Measurements from ENCODE around the gene FRRS1.

DNA sequence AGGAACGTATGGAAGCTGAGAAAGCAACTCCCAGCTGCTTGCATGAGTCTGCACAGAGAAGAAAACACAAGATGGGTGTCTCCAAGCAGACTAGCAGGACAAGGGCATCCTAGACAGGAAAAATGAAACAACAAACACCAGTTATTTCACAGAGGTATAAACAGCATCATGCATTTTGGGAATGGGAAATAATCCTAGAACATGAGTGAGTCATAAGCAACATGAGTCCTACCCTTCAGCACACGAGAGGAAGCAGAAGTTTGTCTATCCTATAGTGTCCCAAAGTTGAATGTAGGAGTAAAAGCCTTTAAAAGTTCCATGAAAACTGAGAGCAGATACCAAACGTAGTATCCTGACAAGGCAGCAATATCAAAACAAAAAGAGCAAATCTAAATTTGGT is 11.3 kb upstream of the FRRS1 start:
- TF ChIP-seq, protein P1, sequence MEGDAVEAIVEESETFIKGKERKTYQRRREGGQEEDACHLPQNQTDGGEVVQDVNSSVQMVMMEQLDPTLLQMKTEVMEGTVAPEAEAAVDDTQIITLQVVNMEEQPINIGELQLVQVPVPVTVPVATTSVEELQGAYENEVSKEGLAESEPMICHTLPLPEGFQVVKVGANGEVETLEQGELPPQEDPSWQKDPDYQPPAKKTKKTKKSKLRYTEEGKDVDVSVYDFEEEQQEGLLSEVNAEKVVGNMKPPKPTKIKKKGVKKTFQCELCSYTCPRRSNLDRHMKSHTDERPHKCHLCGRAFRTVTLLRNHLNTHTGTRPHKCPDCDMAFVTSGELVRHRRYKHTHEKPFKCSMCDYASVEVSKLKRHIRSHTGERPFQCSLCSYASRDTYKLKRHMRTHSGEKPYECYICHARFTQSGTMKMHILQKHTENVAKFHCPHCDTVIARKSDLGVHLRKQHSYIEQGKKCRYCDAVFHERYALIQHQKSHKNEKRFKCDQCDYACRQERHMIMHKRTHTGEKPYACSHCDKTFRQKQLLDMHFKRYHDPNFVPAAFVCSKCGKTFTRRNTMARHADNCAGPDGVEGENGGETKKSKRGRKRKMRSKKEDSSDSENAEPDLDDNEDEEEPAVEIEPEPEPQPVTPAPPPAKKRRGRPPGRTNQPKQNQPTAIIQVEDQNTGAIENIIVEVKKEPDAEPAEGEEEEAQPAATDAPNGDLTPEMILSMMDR (conservative IDR thresholded peaks at IDR 0.05; ENCODE audit: low read depth, low read length): no peak
- no peak for TF ChIP-seq EZH2 (IDR thresholded peaks at IDR 0.05; ENCODE audit: borderline replicate concordance, low read depth, low read length, poor library complexity, severe bottlenecking)

Measured in A673 (cell line).